GM21526 (cell line): ENCODE data around the gene LUC7L.
"Not testable (repeated sequence)": the region's sequence is repeated elsewhere in the genome, so short reads cannot be mapped to it uniquely, and the experiment has no call there.

ENCODE experiments used
- ATAC-seq: cut with Tn5 transposase; IDR thresholded peaks from one replicate; pipeline ENCODE4 v1.9.1; 2021; ENCODE audit warnings: moderate library complexity; ENCODE audit not compliant: unreplicated experiment, low FRiP score

LUC7L gene

DNA sequence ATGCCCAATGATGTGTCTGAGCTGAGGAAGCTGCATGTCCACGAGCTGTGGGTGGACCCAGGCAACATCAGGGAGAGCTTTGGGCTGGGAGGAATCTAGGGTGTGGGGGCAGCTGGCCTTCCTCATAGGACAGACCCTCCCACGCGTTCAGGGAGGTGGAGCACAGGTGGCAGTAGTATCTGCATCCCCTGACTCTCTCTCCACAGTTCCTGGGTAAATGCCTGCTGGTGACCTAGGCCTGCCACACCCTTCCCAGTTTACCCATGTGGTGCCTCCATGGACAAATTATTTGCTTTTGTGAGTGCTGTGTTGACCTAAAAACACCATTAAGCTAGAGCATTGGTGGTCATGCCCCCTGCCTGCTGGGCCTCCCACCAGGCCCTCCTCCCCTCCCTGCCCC lies 60.2 kb downstream of the LUC7L start:
- no peak for ATAC-seq

DNA sequence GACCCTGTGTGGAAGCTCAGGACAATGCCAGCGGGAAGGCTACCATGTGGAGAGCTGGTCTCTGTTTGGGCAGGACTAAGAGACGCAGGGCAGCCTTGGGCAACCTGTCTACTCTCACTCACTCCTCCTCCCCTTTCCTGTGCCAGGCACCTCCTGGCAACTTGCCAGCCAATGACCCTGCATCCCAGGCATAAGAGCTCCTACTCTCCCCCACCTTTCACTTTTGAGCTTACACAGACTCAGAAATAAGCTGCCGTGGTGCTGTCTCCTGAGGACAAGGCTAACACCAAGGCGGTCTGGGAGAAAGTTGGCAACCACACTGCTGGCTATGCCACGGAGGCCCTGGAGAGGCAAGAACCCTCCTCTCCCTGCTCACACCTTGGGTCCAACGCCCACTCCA lies 60.8 kb downstream of the LUC7L start:
- no peak for ATAC-seq

DNA sequence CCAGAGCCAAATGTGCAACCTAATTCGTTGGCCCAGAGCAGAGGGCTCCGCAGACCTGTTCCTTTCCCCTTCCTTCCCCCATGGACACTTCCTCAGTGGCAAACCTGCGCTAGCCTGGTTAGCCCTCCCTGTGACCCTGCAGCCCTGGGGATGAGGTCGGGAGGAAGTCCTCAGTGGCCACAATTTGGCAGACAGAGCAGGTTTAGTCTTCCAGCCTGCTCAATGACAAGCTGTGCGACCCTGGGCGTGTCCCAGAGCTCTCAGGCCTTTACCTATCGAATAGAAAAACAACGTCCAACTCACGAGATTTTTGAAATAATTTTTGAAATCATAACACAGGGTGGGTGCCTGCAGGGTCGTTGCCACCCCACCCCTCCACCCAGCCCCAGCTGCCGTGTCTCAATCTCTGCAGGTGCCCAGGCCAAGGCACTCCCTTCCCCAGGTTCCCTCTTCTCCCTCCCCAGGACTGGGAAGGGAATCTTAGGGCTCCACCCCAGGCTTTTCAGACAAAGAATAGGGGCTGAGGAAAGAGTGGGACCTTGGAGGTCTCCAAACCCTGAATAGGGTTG lies 62.0 kb downstream of the LUC7L start:
- ATAC-seq: no peak

DNA sequence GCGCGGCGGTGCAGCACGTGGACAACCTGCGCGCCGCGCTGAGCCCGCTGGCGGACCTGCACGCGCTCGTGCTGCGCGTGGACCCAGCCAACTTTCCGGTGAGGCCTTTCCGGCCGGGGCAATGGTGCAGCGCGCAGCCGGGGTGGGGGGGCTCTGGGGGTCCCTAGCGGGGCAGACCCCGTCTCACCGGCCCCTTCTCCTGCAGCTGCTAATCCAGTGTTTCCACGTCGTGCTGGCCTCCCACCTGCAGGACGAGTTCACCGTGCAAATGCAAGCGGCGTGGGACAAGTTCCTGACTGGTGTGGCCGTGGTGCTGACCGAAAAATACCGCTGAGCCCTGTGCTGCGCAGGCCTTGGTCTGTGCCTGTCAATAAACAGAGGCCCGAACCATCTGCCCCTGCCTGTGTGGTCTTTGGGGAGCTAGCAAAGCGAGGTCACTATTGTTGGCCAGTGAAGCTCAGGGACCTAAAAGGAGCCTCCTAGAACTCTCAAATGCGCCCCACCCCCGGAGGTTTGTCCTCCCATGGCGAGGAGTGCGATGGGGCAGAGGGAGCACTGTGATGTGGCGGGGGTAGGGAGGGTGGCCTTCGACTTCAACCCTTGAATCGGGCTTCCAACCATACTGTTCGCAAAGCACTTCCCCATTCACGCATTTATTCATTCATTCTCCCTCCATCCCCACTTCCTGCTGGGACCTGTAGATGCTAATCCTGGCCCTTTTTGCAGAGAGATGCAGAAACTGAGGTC lies 62.7 kb downstream of the LUC7L start:
- no peak for ATAC-seq

- ATAC-seq: no peak
These were observed 63.5 kb downstream of the LUC7L start, which contains the start of gene HBM for GRCh38 chr16:165539-166374. HBM (plus strand) TSS chr16:165978; CDS start chr16:165998, 20 bp downstream.

GRCh38 chr16:164827-165538 lies 64.3 kb downstream of the LUC7L start:
- no peak for ATAC-seq

DNA sequence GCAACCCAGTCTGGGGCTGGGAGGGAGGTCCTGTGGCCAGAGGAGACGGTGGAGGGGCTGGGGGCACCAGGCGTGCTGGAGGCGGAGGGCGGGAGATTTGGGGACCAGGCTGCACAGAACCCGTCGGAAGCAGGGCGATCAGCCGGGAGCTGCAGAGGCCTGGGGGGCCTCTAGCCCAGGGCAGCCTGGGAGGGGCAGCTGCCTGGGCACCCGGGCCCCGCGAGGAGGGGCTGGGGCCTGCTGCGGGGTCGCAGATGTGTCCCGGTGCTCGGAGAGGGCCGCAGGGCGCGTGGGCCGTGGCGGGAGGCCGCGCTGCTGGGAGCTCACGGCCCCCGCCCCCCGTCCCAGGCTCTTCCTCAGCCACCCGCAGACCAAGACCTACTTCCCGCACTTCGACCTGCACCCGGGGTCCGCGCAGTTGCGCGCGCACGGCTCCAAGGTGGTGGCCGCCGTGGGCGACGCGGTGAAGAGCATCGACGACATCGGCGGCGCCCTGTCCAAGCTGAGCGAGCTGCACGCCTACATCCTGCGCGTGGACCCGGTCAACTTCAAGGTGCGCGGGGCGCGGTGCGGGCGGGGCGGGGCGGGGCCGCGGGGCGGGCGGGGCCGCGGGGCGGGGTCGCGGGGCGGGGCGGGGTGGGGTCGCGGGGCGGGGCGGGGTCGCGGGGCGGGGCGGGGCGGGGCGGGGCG lies 65.0 kb downstream of the LUC7L start:
- ATAC-seq: not testable (repeated sequence)

DNA sequence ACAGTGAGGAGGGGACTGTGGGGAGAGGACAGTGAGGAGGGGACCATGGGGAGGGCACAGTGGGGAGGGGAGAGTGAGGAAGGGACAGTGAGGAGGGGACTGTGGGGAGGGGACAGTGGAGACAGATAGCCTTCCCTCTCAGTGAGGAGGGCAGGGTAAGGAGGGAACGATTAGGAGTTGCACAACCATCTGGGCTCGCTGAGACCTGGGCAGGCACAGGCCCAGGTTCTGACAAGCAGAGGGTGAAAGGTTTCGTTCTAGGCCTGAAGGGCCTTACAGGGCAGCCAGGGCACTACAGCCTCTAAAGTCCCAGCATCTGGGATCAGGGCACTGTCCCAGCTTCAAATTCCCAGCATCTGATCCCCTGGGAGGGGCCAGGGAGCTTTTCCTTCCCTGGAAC lies 65.6 kb downstream of the LUC7L start:
- not testable (repeated sequence) for ATAC-seq

DNA sequence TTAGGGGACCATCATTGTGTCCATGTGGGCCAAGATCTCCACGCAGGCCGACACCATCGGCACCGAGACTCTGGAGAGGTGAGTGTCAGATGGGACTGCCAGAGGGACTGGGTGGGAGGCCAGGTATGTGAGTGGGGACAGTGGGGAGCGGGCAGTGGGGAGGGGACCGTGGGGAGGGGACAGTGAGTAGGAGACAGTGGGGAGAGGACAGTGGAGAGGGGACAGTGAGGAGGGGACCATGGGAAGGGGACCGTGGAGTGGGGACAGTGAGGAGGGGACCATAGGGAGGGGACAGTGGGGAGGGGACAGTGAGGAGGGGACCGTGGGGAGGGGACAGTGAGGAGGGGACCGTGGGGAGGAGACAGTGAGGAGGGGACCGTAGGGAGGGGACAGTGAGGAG lies 66.1 kb downstream of the LUC7L start:
- not testable (repeated sequence) for ATAC-seq

- ATAC-seq: no peak
These were observed 66.8 kb downstream of the LUC7L start for GRCh38 chr16:162271-162991.

- ATAC-seq: no peak
These were observed 68.5 kb downstream of the LUC7L start for GRCh38 chr16:160691-161190.

- not testable (repeated sequence) for ATAC-seq
These were observed 69.0 kb downstream of the LUC7L start for GRCh38 chr16:160242-160641.

DNA sequence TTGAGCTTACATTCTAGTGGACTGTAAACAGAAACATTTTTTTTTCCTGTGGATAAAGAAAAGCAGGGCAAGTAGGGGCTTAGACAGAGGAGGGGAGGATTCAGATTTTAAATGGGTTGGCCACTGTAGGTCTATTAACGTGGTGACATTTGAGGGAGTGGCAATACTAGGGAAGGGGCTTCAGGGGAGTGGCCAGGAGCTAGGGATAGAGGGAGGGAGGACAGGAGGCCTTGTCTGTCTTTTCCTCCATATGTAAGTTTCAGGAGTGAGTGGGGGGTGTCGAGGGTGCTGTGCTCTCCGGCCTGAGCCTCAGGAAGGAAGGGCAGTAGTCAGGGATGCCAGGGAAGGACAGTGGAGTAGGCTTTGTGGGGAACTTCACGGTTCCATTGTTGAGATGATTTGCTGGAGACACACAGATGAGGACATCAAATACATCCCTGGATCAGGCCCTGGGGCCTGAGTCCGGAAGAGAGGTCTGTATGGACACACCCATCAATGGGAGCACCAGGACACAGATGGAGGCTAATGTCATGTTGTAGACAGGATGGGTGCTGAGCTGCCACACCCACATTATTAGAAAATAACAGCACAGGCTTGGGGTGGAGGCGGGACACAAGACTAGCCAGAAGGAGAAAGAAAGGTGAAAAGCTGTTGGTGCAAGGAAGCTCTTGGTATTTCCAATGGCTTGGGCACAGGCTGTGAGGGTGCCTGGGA lies 70.0 kb downstream of the LUC7L start:
- ATAC-seq: no peak

GRCh38 chr16:155031-155398 lies 74.2 kb downstream of the LUC7L start:
- ATAC-seq: no peak

- no peak for ATAC-seq
These were observed 74.8 kb downstream of the LUC7L start for GRCh38 chr16:154217-155030.

DNA sequence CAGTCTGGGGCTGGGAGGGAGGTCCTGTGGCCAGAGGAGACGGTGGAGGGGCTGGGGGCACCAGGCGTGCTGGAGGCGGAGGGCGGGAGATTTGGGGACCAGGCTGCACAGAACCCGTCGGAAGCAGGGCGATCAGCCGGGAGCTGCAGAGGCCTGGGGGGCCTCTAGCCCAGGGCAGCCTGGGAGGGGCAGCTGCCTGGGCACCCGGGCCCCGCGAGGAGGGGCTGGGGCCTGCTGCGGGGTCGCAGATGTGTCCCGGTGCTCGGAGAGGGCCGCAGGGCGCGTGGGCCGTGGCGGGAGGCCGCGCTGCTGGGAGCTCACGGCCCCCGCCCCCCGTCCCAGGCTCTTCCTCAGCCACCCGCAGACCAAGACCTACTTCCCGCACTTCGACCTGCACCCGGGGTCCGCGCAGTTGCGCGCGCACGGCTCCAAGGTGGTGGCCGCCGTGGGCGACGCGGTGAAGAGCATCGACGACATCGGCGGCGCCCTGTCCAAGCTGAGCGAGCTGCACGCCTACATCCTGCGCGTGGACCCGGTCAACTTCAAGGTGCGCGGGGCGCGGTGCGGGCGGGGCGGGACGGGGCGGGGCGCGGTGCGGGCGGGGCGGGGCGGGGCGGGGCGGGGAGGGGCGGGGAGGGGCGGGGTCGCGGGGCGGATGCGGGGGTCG lies 75.6 kb downstream of the LUC7L start:
- ATAC-seq: not testable (repeated sequence)

- not testable (repeated sequence) for ATAC-seq
These were observed 76.1 kb downstream of the LUC7L start for GRCh38 chr16:153129-153521.
